HepG2 (cell line): ENCODE measurements around the gene COMMD3. TPM values are rescaled to one million over a fixed set of nuclear protein-coding genes. Genes with fewer than 3 reads are reported as not detected.

Experiments
- ATAC-seq: fragments of 200-7000 bp; cut with Tn5 transposase; 3 replicates; pipeline ENCODE4 v1.9.1; 2020; ENCODE audit warnings: mild to moderate bottlenecking, moderate library complexity
- BruUV-seq: library from RNA; stranded (reverse); fragments of 400-500 nt; replicated peaks from 2 replicates; lab custom pipeline; 2021; lab: Mats Ljungman, UMichigan
- CTCF ChIA-PET: fragments of 300-600 bp; formaldehyde crosslinking; extraction: SDS; loops from one replicate; lab custom pipeline; 2021; ENCODE audit warnings: low total read pairs, inconsistent platforms, low intra/inter-chr PET ratio; lab: Yijun Ruan, JAX
- POLR2A ChIA-PET: fragments of 350-600 bp; sonication (Branson Sonifier 250); formaldehyde crosslinking; loops from one replicate; lab custom pipeline; 2020; ENCODE audit warnings: antibody characterized with exemption, inconsistent platforms; lab: Yijun Ruan, JAX
- DNase-seq: peaks from one replicate; pipeline ENCODE4 v3.0.0-alpha.2; 2015; ENCODE audit warnings: low spot score
- FAIRE-seq: peaks from 3 replicates; lab custom pipeline; 2011; peaks lifted over from hg19 to GRCh38; lab: Jason Lieb, UNC
- H2AFZ ChIP-seq: one replicate; pipeline ENCODE4 v1.6.1; 2011; ENCODE audit warnings: low read length, inconsistent platforms
- H3K27ac ChIP-seq: fragments of 300-600 bp; 3 replicates; pipeline ENCODE4 v1.8.0; 2011; ENCODE audit warnings: mixed run types, mild to moderate bottlenecking, mixed read lengths, low read length, inconsistent platforms; ENCODE audit not compliant: insufficient read depth; ENCODE audit errors: extremely low read length
- H3K27me3 ChIP-seq, 2 experiments: fragments of 200-600 bp in 1 of 2; 2 replicates in 1 of 2; 3 replicates in 1 of 2; pipeline versions ENCODE4 v1.6.0 to v1.8.0; 2011; ENCODE audit warnings: low read length in 2 of 2, mild to moderate bottlenecking in 2 of 2, moderate library complexity in 2 of 2, inconsistent platforms in 1 of 2; ENCODE audit not compliant: insufficient read depth in 2 of 2, control insufficient read depth in 1 of 2
- H3K36me3 ChIP-seq, 2 experiments: fragments of 200-600 bp in 1 of 2; replicated peaks in 1 of 2; 2 replicates in 1 of 2; 3 replicates in 1 of 2; pipeline versions ENCODE4 v1.5.1 to v1.8.0; 2011; ENCODE audit warnings: low read length in 2 of 2, inconsistent platforms in 1 of 2; ENCODE audit not compliant: insufficient read depth in 2 of 2, control insufficient read depth in 1 of 2
- H3K4me1 ChIP-seq: 2 replicates; pipeline ENCODE4 v1.5.1; 2012; ENCODE audit warnings: low read length, inconsistent platforms; ENCODE audit not compliant: insufficient read depth
- H3K4me2 ChIP-seq: 2 replicates; pipeline ENCODE4 v1.6.0; 2011; ENCODE audit warnings: low read depth, low read length, inconsistent platforms
- H3K4me3 ChIP-seq, 3 experiments: fragments of 200-600 bp in 1 of 3; sonication (generic), shearing (Covaris generic) in 1 of 3; replicated peaks in 1 of 3; 2 replicates each; pipeline ENCODE4 v1.5.1; 2011 to 2016; ENCODE audit warnings: low read length in 3 of 3, inconsistent platforms in 2 of 3, low read depth in 2 of 3, mild to moderate bottlenecking in 2 of 3, control low read depth in 1 of 3, mixed read lengths in 1 of 3; ENCODE audit not compliant: insufficient read depth in 1 of 3
- H3K79me2 ChIP-seq: one replicate; pipeline ENCODE4 v1.6.1; 2011; ENCODE audit warnings: low read length, inconsistent platforms; ENCODE audit not compliant: insufficient read depth
- H3K9ac ChIP-seq: 2 replicates; pipeline ENCODE4 v1.6.0; 2011; ENCODE audit warnings: mild to moderate bottlenecking, low read depth, low read length, inconsistent platforms; ENCODE audit not compliant: insufficient read depth
- H3K9me3 ChIP-seq: 2 replicates; pipeline ENCODE4 v1.5.1; 2012; ENCODE audit warnings: mild to moderate bottlenecking, low read length
- H4K20me1 ChIP-seq: 2 replicates; pipeline ENCODE4 v1.6.0; 2011; ENCODE audit warnings: inconsistent platforms, mild to moderate bottlenecking, low read length, moderate library complexity; ENCODE audit not compliant: insufficient read depth
- GABPB1 ChIP-seq: IDR thresholded peaks from 2 replicates; pipeline ENCODE4 v1.6.1; 2016; ENCODE audit warnings: mild to moderate bottlenecking, missing genetic modification reagents, moderate library complexity, missing compliant biosample characterization
- HIVEP1 ChIP-seq: sonication (generic); formaldehyde crosslinking; IDR thresholded peaks from 2 replicates; pipeline ENCODE4 v1.4.0; 2020; ENCODE audit warnings: mild to moderate bottlenecking, missing genetic modification reagents
- IRX3 ChIP-seq: sonication (generic); formaldehyde crosslinking; IDR thresholded peaks from 2 replicates; pipeline ENCODE4 v1.8.1; 2023; ENCODE audit warnings: mild to moderate bottlenecking, low read depth, missing genetic modification reagents, borderline replicate concordance
- KAT8 ChIP-seq: IDR thresholded peaks from 2 replicates; pipeline ENCODE4 v1.6.1; 2016; ENCODE audit warnings: missing genetic modification reagents, missing compliant biosample characterization
- NR2C2 ChIP-seq: sonication (generic); formaldehyde crosslinking; IDR thresholded peaks from 2 replicates; pipeline ENCODE4 v1.4.0; 2020; ENCODE audit warnings: missing genetic modification reagents, mild to moderate bottlenecking, moderate library complexity, borderline replicate concordance
- ZBTB14 ChIP-seq: sonication (generic); formaldehyde crosslinking; IDR thresholded peaks from 2 replicates; pipeline ENCODE4 v1.4.0; 2020; ENCODE audit warnings: missing genetic modification reagents
- ZNF235 ChIP-seq: sonication (generic); formaldehyde crosslinking; IDR thresholded peaks from 2 replicates; pipeline ENCODE4 v1.8.1; 2023; ENCODE audit warnings: mild to moderate bottlenecking, missing genetic modification reagents, borderline replicate concordance
- ZNF501 ChIP-seq: sonication (generic); formaldehyde crosslinking; IDR thresholded peaks from 2 replicates; pipeline ENCODE4 v1.5.1; 2020; ENCODE audit warnings: mild to moderate bottlenecking, moderate library complexity, missing genetic modification reagents
- ZNF562 ChIP-seq: sonication (generic); formaldehyde crosslinking; IDR thresholded peaks from 2 replicates; pipeline ENCODE4 v1.8.0; 2022; ENCODE audit warnings: missing genetic modification reagents, borderline replicate concordance
- ZNF644 ChIP-seq: IDR thresholded peaks from 2 replicates; pipeline ENCODE4 v1.6.1; 2016; ENCODE audit warnings: low read depth
- ZNF746 ChIP-seq: sonication (generic); formaldehyde crosslinking; IDR thresholded peaks from 2 replicates; pipeline ENCODE4 v1.8.0; 2022; ENCODE audit warnings: mild to moderate bottlenecking, missing genetic modification reagents
- ZNF775 ChIP-seq: sonication (generic); formaldehyde crosslinking; IDR thresholded peaks from 2 replicates; pipeline ENCODE4 v1.4.0; 2020; ENCODE audit warnings: missing genetic modification reagents, mild to moderate bottlenecking, moderate library complexity, borderline replicate concordance
- WGBS: methylation state at CpG from one replicate; pipeline ENCODE4 v1.1.6; 2017; ENCODE audit warnings: low lambda C conversion rate; 5-methylcytosine and 5-hydroxymethylcytosine counted together
- in situ Hi-C: cut with HindIII; loops from 2 replicates; pipeline ENCODE4 v1.10.0; 2017; ENCODE audit warnings: low pct_unique_long_range_greater_than_20kb; ENCODE audit not compliant: extremely low pct_ligation_motif_present
- intact Hi-C: fragments of 100-400 bp; cut with micrococcal nuclease; formaldehyde crosslinking; loops from one replicate; pipeline ENCODE4 v1.10.0; 2022; ENCODE audit not compliant: unreplicated experiment
- polyA plus RNA-seq, 8 experiments: library from polyadenylated mRNA; depleted of rRNA in 3 of 8; stranded (reverse) in 7 of 8; unstranded in 1 of 8; fragments of >200 nt; fragmentation: Illumina TruSeq in 4 of 8; extraction: Trizol in 4 of 8; gene quantifications; 2 replicates each; pipeline versions ENCODE4 v1.2.1 to v1.2.3, GENCODE V29; 2011 to 2016; ENCODE audit warnings: low read depth in 4 of 8, missing spikeins in 1 of 8, mixed read lengths in 1 of 8; ENCODE audit not compliant: insufficient read depth in 1 of 8
- total RNA-seq, 5 experiments: library from RNA; depleted of rRNA; stranded (reverse); fragments of >200 nt; fragmentation: Illumina TruSeq; extraction: Trizol; gene quantifications; 2 replicates each; pipeline ENCODE4 v1.2.3, GENCODE V29; 2016; ENCODE audit warnings: low read depth in 1 of 5
- TF ChIP-seq, protein P1 (sequence below): sonication (generic); formaldehyde crosslinking; IDR thresholded peaks from 2 replicates; pipeline ENCODE4 v1.5.0; 2020; ENCODE audit warnings: mild to moderate bottlenecking, missing genetic modification reagents, moderate library complexity
- TF ChIP-seq, protein P2 (sequence below): sonication (generic); formaldehyde crosslinking; IDR thresholded peaks from 2 replicates; pipeline ENCODE4 v1.8.1; 2023; ENCODE audit warnings: mild to moderate bottlenecking, moderate library complexity, missing genetic modification reagents

The COMMD3 gene
- total and polyA plus RNA-seq, 2 of the 13 experiments (the other 11 are each of a cell fraction or from before 2014, with no cell fraction given), result 38.7 to 54.4 TPM

- TF ChIP-seq, protein P1, sequence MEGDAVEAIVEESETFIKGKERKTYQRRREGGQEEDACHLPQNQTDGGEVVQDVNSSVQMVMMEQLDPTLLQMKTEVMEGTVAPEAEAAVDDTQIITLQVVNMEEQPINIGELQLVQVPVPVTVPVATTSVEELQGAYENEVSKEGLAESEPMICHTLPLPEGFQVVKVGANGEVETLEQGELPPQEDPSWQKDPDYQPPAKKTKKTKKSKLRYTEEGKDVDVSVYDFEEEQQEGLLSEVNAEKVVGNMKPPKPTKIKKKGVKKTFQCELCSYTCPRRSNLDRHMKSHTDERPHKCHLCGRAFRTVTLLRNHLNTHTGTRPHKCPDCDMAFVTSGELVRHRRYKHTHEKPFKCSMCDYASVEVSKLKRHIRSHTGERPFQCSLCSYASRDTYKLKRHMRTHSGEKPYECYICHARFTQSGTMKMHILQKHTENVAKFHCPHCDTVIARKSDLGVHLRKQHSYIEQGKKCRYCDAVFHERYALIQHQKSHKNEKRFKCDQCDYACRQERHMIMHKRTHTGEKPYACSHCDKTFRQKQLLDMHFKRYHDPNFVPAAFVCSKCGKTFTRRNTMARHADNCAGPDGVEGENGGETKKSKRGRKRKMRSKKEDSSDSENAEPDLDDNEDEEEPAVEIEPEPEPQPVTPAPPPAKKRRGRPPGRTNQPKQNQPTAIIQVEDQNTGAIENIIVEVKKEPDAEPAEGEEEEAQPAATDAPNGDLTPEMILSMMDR (CRISPR knock-in tag), result no peak
- TF ChIP-seq IRX3 (CRISPR knock-in tag) (0 out of 2 replicates have a peak, but pooled peaks have one; percentile 18), ZNF562 (no peak), ZNF644 (CRISPR knock-in tag) (no peak)
Observed at GRCh38 chr10:22340329-22341189, 24.4 kb downstream of the COMMD3 start (continued).

GRCh38 chr10:22341190-22341925 is 25.2 kb downstream of the COMMD3 start:
- H3K9ac ChIP-seq, result peak overlapping the region; percentile 85
- peak; percentile 23; the same call in 1 of the 2 replicates for TF ChIP-seq NR2C2 (CRISPR knock-in tag)
- TF ChIP-seq ZNF235 (CRISPR knock-in tag), result 0 out of 2 replicates have a peak, but pooled peaks have one; percentile 42
- no peak for TF ChIP-seq ZBTB14 (CRISPR knock-in tag)
- TF ChIP-seq ZNF775 (CRISPR knock-in tag), result 0 out of 2 replicates have a peak, but pooled peaks have one; percentile 49
- peak; percentile 29; the same call in 1 of the 2 replicates for TF ChIP-seq ZNF501 (CRISPR knock-in tag)
- TF ChIP-seq KAT8 (CRISPR knock-in tag), result 0 out of 2 replicates have a peak, but pooled peaks have one; percentile 41
- TF ChIP-seq ZNF746 (CRISPR knock-in tag), result peak; percentile 40
- TF ChIP-seq GABPB1 (CRISPR knock-in tag), result 0 out of 2 replicates have a peak, but pooled peaks have one; percentile 22
- TF ChIP-seq HIVEP1 (CRISPR knock-in tag), result peak; percentile 66
- TF ChIP-seq, protein P2, sequence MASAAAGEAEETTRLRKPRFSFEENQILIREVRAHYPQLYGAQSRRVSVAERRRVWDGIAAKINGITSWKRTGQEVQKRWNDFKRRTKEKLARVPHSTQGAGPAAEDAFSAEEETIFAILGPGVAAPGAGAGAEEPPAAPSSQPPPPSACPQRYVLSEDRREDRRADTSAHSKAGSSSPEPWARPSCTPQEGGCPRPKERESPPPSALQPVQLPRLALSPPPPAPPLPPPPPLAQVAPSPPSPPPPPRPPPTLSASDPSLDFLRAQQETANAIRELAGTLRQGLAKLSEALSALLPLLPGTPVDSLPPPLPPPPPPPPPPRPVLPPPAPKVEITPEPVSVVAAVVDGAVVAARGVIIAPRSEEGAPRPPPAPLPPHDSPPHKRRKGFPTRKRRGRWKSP (CRISPR knock-in tag), result 0 out of 2 replicates have a peak, but pooled peaks have one; percentile 9

More at GRCh38 chr10:22341190-22341925, 25.2 kb downstream of the COMMD3 start:
- in situ Hi-C loops (no loop called here), intact Hi-C loops (loop anchor here (1.0 to 5.0 kb wide), 3 partner anchors 17 to 209 kb away; no protein-coding TSS in a partner anchor)
- Histone ChIP-seq H3K4me1 (peaks cover 12% of the 10 kb centered on the region), H3K9me3 (no peaks in the 10 kb centered on the region), H3K36me3 (no peaks in the 10 kb centered on the region), H4K20me1 (no peaks in the 10 kb centered on the region), H2AFZ (peak overlapping the region; percentile 11), H3K27ac (peak overlapping the region; percentile 75), H3K4me2 (peak overlapping the region; percentile 90), H3K4me3 (peak overlapping the region; percentile 69 to 83 (median 71)), H3K27me3 (peaks cover 1 to 46% of the 10 kb centered on the region in 2 experiments; a peak in 3 of 5 replicates), H3K79me2 (no peaks in the 10 kb centered on the region)
- WGBS, result 1% methylated on average over 33 of the region's 40 CpGs
- ChIA-PET CTCF (no interaction called here), POLR2A (interaction anchor here (1.4 to 1.7 kb wide), 4 partner anchors 24 to 337 kb away, joined by 3 to 23 read pairs (median 4); partner anchors contain the start of gene COMMD3)
- DNase-seq (no peak), ATAC-seq (peak; percentile 81), FAIRE-seq (no peak)
- no TSS peak for BruUV-seq
